ENCODE data around the gene BLOC1S5. TPM values are rescaled to one million over a fixed set of nuclear protein-coding genes. Genes with fewer than 3 reads are reported as not detected.

Gene BLOC1S5
- total RNA-seq, 1 experiment from 2014 or later: 17.2 TPM

GRCh38 chr6:7993952-7994351, 70.2 kb downstream of the BLOC1S5 start:
- DNase-seq (ENCODE audit: low read depth): no peak

- no peak for DNase-seq (ENCODE audit: low read depth)
Observed at GRCh38 chr6:7993399-7993798, 70.8 kb downstream of the BLOC1S5 start.

GRCh38 chr6:7992002-7992815, 72.0 kb downstream of the BLOC1S5 start:
- peak; percentile 75 for DNase-seq (ENCODE audit: low read depth)

- no peak for DNase-seq (ENCODE audit: low read depth)
Observed at GRCh38 chr6:7991536-7991935, 72.7 kb downstream of the BLOC1S5 start.

- no peak for DNase-seq (ENCODE audit: low read depth)
Observed at GRCh38 chr6:7986219-7986618, 78.0 kb downstream of the BLOC1S5 start.

GRCh38 chr6:7983967-7984366, 80.2 kb downstream of the BLOC1S5 start:
- DNase-seq (ENCODE audit: low read depth): peak; percentile 48

- DNase-seq (ENCODE audit: low read depth): no peak
Observed at GRCh38 chr6:7979831-7980230, 84.4 kb downstream of the BLOC1S5 start.

- DNase-seq (ENCODE audit: low read depth): peak; percentile 82
Observed at GRCh38 chr6:7978736-7979135, 85.5 kb downstream of the BLOC1S5 start.

- no peak for DNase-seq (ENCODE audit: low read depth)
Observed at GRCh38 chr6:7976485-7977056, 87.6 kb downstream of the BLOC1S5 start.

GRCh38 chr6:7975764-7976146, 88.4 kb downstream of the BLOC1S5 start:
- peak; percentile 25 for DNase-seq (ENCODE audit: low read depth)

GRCh38 chr6:7974938-7975763, 89.0 kb downstream of the BLOC1S5 start:
- peak; percentile 99 for DNase-seq (ENCODE audit: low read depth)

GRCh38 chr6:7974565-7974937, 89.6 kb downstream of the BLOC1S5 start:
- no peak for DNase-seq (ENCODE audit: low read depth)

GRCh38 chr6:7973584-7973983, 90.6 kb downstream of the BLOC1S5 start:
- no peak for DNase-seq (ENCODE audit: low read depth)

GRCh38 chr6:7971499-7971898, 92.7 kb downstream of the BLOC1S5 start:
- no peak for DNase-seq (ENCODE audit: low read depth)

GRCh38 chr6:7970616-7971015, 93.6 kb downstream of the BLOC1S5 start:
- no peak for DNase-seq (ENCODE audit: low read depth)

Other genes with a start within 250 kb of the BLOC1S5 start
- 373 and 390 TPM in 2 replicates for gene TXNDC5, start 153.6 kb downstream of the BLOC1S5 start, total RNA-seq (2014; rRNA removed; shearing (Covaris generic))
- gene EEF1E1, start 38.2 kb upstream of the BLOC1S5 start, total RNA-seq (2014; rRNA removed; shearing (Covaris generic)): 101 and 139 TPM in 2 replicates